NCI-H226 (cell line): ENCODE results near the gene UBE2N.
"Not testable (repeated sequence)": the region's sequence is repeated elsewhere in the genome, so short reads cannot be mapped to it uniquely, and the experiment has no call there.

Source experiments
- DNase-seq: peaks from one replicate; pipeline ENCODE4 v3.0.0-alpha.2; 2015

Gene UBE2N

GRCh38 chr12:93442411-93443340 is 929 bp upstream of the UBE2N start:
- no peak for DNase-seq

DNA sequence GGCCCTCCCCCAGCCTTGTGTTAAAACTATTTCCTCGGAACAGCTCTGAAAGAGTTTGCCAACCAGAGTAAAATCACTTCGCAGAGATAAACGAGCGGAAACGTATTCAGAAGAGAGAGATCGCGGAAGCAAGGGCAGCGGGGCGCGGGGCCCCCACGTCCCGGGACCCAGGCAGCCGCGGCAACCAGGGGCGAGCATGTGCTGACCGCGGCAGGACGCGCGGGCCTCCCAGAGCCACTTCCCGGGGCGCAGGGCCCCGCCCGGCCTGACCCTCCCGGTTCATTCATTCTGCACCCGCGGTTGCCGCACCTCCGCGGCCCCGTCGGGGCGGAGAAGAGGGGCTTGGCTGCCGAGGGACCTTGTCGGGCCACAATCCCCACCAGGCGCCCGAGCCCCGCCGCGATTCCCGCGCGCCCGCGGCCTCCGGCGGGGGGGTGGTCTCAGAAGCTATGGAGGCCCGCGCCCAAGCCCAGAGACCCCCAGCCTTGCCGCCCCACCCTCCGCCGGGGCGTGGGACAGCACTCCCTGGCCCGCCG is 598 bp downstream of the UBE2N start:
- DNase-seq, result no peak

DNA sequence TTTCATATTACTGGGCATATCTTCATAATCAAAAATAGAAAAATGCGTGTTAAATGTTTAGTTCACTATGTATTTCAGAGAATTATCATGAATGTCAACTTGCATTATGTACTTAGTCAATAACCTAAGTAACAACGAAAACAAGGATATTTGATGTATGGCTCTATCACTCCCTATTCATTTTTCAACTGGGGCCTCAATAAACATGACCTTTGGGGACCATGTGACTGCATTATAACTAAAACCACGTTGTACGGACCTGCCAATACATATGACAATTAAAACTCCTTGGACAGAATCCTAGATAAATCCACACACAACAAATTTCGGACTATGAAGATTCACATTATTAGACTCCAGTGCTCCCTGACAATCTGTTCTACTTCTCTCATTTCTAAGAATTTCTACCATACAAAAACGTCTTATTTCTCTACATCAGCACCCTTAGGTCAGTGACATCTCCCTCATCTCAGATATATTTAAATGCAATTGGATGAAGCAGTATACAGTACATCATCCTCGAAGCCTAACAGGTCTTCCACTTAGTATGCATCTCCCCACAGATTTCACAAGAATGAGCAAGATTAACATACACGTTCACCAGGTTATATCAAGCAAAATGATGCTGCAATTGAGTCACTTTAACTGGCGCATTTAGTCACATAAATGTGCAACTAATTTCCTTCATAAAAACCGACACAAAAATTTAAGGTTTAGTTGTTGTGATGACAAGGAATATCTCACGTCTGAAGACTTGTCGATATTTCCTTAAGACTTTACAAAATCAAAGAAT is 1.5 kb downstream of the UBE2N start:
- DNase-seq, result no peak

DNA sequence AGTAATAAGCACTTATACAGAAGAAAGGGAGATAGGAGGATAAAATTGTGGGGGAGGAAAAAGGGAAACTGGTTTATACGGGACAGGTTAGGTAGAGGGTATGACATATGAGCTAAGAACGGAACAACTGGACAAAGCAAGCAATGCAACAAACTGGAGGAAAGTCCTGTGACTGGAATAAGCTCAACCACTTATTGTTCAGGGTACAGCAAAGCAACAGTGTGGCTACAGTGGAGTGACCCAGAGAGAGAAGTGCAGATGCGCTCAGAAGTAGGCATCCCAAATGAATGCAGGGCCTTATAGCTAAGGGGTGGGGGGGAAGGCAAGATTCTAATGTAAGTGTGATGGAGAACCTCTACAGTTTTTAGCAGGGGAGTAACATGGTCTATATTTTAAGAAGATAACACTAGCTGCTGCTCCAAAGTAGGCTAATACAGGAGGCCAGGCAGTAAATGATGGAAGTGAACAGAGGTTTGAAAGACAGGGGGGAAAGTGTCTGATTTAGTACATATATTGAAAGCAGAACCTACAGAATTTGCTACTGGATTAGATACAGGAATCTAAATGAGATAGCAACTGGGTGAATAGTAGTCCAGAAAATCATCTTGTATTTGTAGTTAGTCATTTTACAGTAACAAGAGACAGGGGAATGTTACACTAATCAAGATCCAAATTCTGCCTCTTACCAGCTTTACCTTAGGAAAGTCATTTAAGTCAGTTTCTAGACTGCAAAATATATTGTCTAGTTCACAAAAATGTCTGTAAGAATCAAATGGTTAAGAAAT is 3.3 kb downstream of the UBE2N start:
- DNase-seq, result no peak

- DNase-seq, result no peak
Measured at GRCh38 chr12:93434256-93434865, 7.4 kb downstream of the UBE2N start.

DNA sequence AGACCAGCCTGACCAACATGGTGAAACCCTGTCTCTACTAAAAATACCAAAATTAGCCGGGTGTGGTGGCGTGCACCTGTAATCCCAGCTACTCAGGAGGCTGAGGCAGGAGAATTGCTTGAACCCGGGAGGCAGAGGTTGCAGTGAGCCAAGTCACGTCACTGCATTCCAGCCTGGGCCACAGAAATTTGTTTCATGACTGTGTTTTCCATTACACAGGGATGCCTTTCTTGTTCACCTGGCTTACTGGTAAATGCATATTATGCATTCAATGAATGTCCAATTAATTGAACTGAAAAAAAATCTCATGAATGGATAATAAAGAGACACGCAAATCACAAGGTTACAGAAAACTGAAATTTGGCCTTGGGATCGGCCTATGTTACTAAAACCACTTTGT is 9.7 kb downstream of the UBE2N start:
- not testable (repeated sequence) for DNase-seq

GRCh38 chr12:93430280-93430679 is 11.5 kb downstream of the UBE2N start:
- no peak for DNase-seq

GRCh38 chr12:93429852-93430251 is 11.9 kb downstream of the UBE2N start:
- DNase-seq, result no peak

DNA sequence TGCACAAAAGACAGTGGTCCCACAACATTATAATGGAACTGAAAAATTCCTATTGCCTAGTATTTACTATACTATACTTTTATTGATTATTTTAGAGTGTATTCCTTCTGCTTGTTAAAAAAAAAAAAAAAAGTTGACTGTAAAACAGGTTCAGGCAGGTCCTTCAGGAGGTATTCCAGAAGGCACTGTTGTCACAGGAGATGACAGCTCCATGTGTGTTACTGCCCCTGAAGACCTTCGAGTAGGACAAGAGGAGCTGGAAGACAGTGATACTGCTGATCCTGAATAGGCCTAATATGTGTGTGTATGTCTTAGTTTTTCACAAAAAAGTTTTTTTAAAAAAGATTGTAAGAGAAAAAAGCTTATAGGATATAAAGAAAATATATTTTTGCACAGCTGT is 12.3 kb downstream of the UBE2N start:
- no peak for DNase-seq

DNA sequence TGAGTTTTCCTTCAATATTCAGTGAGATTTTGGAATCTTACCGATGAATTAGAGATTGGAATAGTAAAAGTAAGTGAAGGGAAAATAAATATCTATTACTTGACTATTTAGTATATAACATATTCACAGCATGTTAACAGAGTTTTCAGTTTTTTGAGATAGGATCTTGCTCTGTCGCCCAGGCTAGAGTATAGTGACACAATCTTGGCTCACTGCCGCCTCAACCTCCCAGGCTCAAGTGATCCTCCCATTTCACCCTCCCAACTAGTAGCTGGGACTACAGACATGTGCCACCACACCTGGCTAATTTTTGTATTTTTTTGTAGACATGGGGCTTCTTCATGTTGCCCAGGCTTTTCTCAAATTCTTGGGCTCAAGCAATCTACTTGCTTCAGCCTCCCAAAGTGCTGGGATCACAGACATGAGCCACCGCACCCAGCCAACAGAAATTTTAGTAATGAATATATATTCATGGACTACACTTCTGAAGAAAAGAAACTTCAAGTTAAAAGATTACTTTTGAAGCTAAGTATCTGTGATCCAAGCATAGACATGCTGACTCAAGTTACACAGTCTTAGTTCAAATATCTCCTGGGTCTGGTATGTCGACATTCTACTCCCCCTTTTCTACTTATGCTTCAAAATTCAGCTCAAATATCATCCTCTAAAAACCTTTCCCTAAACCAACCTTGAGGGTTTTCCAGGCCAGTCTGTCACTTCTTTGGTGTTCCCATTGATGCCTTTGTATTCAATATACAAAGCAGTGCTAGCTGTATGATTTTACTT is 13.8 kb downstream of the UBE2N start:
- no peak for DNase-seq

- DNase-seq, result no peak
Measured at GRCh38 chr12:93426412-93426805, 15.3 kb downstream of the UBE2N start.

GRCh38 chr12:93425736-93426411 is 15.9 kb downstream of the UBE2N start:
- DNase-seq, result no peak

- no peak for DNase-seq
Measured at GRCh38 chr12:93422050-93422449, 19.7 kb downstream of the UBE2N start.

- DNase-seq, result no peak
Measured at GRCh38 chr12:93419388-93420034, 22.2 kb downstream of the UBE2N start.

DNA sequence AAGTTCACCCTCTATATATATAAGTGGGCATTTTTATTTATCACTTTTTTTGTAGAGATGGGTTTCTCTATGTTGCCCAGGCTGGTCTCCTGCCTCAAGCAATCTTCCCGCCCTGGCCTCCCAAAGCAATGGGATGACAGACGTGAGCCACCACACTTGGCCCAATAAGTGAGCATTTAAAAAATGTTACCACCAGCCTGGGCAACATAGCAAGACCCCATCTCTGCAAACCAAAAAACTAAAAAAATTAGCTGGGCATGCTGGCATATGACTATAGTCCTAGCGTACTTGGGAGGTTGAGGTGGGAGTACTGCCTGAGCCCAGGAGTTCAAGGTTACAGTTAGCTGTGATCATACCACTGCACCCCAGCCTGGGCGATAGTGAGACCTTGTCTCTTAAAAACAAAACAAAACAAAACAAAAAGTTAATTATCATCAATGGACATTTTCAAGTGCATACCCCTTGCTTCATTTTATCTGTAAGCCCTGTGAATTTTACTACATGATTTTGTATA is 23.7 kb downstream of the UBE2N start:
- DNase-seq, result no peak

DNA sequence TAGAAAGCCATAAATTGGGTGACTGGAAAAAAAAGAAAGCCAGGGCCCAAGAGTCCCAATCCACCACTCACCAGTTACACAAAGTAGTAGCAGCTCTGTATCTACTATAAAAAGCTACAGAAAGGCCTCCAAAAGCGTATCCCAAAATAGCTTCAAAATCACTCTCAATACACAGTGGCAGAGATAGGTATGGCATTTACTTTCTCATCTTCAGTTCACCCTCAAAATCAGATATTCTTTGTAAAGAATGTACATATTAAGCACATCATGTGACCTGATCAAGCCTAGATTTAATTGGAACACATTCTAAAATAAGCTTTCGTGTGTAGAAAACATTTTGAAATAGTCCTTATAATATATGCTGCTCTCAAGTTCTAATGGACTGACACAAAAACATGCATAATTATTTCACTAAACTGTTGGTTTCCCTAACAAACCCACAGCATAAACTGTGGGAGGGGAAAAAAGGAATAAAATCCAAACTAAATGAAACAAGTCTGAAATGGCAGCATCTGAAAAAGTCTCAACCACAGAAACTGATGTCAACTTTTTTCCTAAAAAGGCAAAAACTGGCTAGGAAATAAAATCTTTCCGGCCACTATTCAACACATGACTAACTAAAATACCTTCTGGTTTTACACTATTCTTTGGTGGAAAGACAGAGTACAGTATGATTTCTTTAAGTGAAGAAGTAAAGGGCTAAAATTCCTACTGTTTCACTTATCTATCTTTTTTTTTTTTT is 25.9 kb downstream of the UBE2N start:
- no peak for DNase-seq

DNA sequence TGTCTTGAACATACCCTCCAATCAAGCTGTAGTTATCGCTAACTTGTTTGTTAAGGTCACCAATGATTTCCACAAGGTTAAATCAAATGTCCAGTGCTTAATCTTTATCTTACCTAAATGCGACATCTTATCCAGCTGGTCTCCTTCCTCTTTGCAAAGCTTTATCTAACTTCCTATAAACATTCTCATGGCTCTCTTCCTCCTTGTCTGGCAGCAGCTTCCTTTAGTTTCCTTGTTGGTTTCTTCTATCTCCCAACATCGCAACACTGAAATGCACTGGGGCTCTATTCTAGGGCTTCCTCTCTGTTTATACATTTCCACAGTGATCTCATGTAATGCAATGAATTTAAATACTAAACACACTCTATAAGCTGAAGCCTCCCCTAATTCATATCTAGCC is 28.7 kb downstream of the UBE2N start:
- no peak for DNase-seq

DNA sequence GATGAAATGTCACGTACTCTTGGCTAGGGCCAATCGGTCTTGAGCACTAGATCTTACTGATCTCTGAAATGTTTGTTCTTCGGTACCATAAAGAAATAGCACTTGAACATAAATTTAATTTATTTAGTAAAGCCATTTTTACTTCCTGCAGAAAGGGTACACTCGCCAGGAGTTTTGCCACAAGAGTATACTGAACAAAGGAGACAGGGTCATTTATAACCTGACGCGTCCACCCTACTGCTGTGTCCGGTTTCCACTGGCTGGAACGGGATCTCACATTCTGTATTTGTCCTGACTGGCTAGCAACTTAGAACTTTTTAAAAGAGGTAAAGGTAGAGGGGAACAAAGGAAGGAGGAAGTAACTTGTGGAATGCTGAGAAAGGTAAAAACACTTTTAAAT is 29.4 kb downstream of the UBE2N start:
- DNase-seq, result not testable (repeated sequence)

DNA sequence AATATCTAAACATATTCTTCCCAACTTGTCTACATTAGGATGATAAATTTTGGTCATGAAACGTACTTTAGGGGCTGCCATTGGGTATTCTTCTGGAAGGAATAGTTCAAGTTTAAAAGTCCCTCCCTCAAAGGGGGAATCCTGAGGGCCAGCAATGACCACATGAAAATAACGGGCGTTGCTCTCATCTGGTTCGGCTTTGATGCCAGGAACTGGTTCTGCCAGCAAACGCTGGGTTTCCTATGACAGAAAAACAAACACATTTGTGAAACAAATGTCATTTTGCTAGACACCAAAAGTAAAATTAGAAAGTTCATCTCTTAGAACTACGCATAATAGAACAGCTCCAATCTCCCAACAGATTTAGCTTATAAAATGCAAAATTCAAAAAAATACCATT is 30.7 kb downstream of the UBE2N start:
- DNase-seq, result not testable (repeated sequence)
